SU-DHL-6 (cell line): Measurements from ENCODE around the gene PRR7.

Source experiments
- H2AFZ ChIP-seq: fragments of 200-600 bp; sonication (generic); 2 replicates; pipeline ENCODE4 v1.6.1; 2014; ENCODE audit warnings: low read depth, mild to moderate bottlenecking, moderate library complexity, mixed read lengths, antibody characterized with exemption, low read length; ENCODE audit not compliant: severe bottlenecking
- H3F3A ChIP-seq: fragments of 200-600 bp; shearing (Covaris generic); 2 replicates; pipeline ENCODE4 v1.6.0; 2016; ENCODE audit warnings: antibody characterized with exemption, mild to moderate bottlenecking; ENCODE audit not compliant: insufficient read depth
- H3K27ac ChIP-seq: fragments of 200-600 bp; sonication (generic); 2 replicates; pipeline ENCODE4 v1.5.1; 2016; ENCODE audit warnings: low read depth, mild to moderate bottlenecking, low read length, moderate library complexity, mixed read lengths
- H3K27me3 ChIP-seq: fragments of 200-600 bp; sonication (generic), shearing (Covaris generic); 2 replicates; pipeline ENCODE4 v1.6.0; 2014; ENCODE audit warnings: mild to moderate bottlenecking, low read length
- H3K36me3 ChIP-seq: fragments of 200-600 bp; sonication (generic); 2 replicates; pipeline ENCODE4 v1.6.1; 2014; ENCODE audit warnings: mild to moderate bottlenecking, low read length, mixed read lengths
- H3K4me2 ChIP-seq: fragments of 300-600, 200-600 bp; shearing (Covaris generic), sonication (generic); 2 replicates; pipeline ENCODE4 v1.6.0; 2014; ENCODE audit warnings: low read length, low read depth, mild to moderate bottlenecking; ENCODE audit not compliant: poor library complexity, severe bottlenecking
- H3K4me3 ChIP-seq: fragments of 200-600 bp; sonication (generic); 2 replicates; pipeline ENCODE4 v1.5.1; 2014; ENCODE audit warnings: antibody characterized with exemption, low read length, mild to moderate bottlenecking, mixed read lengths; ENCODE audit not compliant: insufficient read depth, poor library complexity, severe bottlenecking
- H3K79me2 ChIP-seq: fragments of 200-600 bp; sonication (generic); 2 replicates; pipeline ENCODE4 v1.6.1; 2014; ENCODE audit warnings: mild to moderate bottlenecking, low read length, moderate library complexity; ENCODE audit not compliant: insufficient read depth
- H3K9ac ChIP-seq: fragments of 200-600 bp; sonication (generic); 2 replicates; pipeline ENCODE4 v1.7.0; 2014; ENCODE audit warnings: mild to moderate bottlenecking, low read length
- H3K9me2 ChIP-seq: fragments of 200-600 bp; sonication (generic); replicated peaks from 2 replicates; pipeline ENCODE4 v1.6.1; 2014; ENCODE audit warnings: low read length; ENCODE audit not compliant: insufficient read depth
- H3K9me3 ChIP-seq: fragments of 200-600 bp; sonication (generic); 2 replicates; pipeline ENCODE4 v1.6.1; 2014; ENCODE audit warnings: low read length, mixed read lengths; ENCODE audit not compliant: insufficient read depth
- H4K20me1 ChIP-seq: fragments of 200-600 bp; sonication (generic); 2 replicates; pipeline ENCODE4 v1.6.1; 2014; ENCODE audit warnings: low read depth, mild to moderate bottlenecking, antibody characterized with exemption, low read length, moderate library complexity, mixed read lengths
- EZH2phosphoT487 ChIP-seq: fragments of 200-600 bp; sonication (generic), shearing (Covaris generic); conservative IDR thresholded peaks from 2 replicates; pipeline ENCODE4 v1.6.1; 2018; ENCODE audit warnings: mild to moderate bottlenecking, antibody characterized with exemption, low read length, moderate library complexity, mixed read lengths
- TF ChIP-seq, protein P1 (sequence below): fragments of 200-600 bp; sonication (generic); IDR thresholded peaks from one replicate; pipeline ENCODE4 v1.5.1; 2017; ENCODE audit warnings: antibody characterized with exemption, mild to moderate bottlenecking, low read length, moderate library complexity; ENCODE audit not compliant: insufficient read depth, poor library complexity, severe bottlenecking

Gene PRR7

DNA sequence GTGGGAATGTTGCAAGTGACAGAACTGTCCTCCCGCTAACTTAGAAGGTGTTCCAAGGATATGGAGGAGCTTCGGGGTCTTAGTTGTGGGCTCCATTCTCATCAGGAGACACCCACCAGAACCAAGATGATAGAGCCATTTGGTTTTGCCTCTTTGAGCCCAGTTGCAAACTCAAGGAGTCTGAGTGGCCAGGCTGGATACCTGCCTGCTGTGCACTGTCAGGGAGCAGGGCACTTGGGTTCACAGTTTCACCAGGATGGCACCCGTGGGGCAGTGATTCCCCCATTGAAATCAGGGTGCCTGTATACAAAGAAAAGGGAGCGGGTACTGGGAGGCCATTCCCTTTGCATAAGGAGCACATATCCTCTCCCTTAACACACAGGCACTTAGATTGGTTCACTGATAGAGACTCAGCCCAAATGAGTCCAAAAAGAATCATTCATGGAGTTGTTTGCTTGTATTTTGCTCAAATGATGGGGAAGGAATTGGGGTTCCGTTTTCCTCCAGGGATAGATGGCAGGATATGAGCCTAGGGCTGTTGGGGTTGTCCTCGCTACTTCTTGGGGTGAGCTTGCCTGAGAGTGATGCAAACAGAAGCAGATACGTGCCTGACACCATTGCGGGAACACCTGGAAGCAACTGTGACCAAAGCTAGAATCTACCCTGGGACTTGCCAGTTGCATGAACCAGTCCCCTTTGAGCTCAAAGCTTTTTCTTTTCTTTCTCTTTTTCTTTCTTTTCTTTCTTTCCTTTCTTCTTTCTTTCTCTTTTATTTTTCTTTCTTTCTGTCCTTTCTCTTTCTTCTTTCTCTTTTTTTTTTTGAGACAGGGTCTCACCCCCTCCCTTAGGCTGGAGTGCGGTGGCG is 1.3 kb upstream of the PRR7 start:
- Histone ChIP-seq H3K9ac (no peak overlapping the region; the same call in 1 of the 2 replicates), H3K9me2 (no peaks in the 10 kb centered on the region), H4K20me1 (no peaks in the 10 kb centered on the region), H3K9me3 (no peaks in the 10 kb centered on the region), H3K79me2 (no peaks in the 10 kb centered on the region), H3K27ac (no peak overlapping the region), H3K27me3 (no peaks in the 10 kb centered on the region), H3F3A (peaks cover 21% of the 10 kb centered on the region), H2AFZ (no peak overlapping the region), H3K36me3 (no peaks in the 10 kb centered on the region), H3K4me3 (no peak overlapping the region), H3K4me2 (peak overlapping the region; percentile 51)
- TF ChIP-seq, protein P1, sequence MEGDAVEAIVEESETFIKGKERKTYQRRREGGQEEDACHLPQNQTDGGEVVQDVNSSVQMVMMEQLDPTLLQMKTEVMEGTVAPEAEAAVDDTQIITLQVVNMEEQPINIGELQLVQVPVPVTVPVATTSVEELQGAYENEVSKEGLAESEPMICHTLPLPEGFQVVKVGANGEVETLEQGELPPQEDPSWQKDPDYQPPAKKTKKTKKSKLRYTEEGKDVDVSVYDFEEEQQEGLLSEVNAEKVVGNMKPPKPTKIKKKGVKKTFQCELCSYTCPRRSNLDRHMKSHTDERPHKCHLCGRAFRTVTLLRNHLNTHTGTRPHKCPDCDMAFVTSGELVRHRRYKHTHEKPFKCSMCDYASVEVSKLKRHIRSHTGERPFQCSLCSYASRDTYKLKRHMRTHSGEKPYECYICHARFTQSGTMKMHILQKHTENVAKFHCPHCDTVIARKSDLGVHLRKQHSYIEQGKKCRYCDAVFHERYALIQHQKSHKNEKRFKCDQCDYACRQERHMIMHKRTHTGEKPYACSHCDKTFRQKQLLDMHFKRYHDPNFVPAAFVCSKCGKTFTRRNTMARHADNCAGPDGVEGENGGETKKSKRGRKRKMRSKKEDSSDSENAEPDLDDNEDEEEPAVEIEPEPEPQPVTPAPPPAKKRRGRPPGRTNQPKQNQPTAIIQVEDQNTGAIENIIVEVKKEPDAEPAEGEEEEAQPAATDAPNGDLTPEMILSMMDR: no peak
- TF ChIP-seq EZH2phosphoT487: no peak

DNA sequence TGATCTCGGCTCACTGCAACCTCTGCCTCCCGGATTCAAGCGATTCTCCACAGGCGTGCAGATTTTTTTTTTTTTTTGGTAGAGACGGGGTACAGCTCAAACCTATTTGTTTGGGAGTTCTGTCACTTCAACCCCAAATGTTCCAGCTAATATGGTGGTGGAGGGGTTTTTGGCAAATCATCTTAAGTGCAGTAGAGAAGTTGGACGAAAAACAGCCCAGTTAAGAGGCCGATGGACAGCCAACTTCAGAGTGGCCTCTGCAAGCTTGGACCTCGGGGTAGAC is 756 bp upstream of the PRR7 start:
- no peak overlapping the region for H2AFZ ChIP-seq
- H3K79me2 ChIP-seq: no peaks in the 10 kb centered on the region

DNA sequence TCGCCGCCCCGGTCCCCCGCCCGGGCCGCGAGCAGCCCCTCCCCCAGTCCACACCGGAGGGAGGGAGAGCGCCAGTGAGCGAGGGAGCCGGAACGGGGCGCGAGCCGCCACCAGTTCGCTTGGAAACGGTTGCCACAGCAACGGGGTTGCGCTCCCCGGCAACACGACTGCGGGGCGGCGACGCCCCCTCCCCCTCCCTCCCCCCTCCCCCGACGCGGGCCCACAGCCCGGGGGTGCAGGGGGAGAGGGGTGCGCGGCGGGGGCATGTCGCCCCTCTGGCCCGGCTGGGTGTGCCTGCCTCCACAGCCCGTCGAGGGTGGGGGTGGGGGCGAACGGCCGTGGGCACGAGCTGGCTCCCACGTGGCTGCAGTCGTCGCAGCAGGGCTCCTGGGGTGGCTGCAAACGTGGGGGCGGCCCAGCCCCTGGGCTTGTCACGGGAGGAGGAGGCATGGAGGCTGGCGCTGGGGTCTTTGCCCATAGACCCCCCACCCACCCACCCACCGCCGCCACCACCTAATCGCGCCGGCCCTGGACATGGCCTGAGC is 524 bp downstream of the PRR7 start:
- Histone ChIP-seq H3K36me3 (no peaks in the 10 kb centered on the region), H4K20me1 (no peaks in the 10 kb centered on the region), H3F3A (peaks cover 21% of the 10 kb centered on the region), H3K9me3 (no peaks in the 10 kb centered on the region), H3K79me2 (no peaks in the 10 kb centered on the region), H3K4me3 (peak overlapping the region; percentile 75), H3K27me3 (no peaks in the 10 kb centered on the region), H3K27ac (no peak overlapping the region), H2AFZ (no peak overlapping the region), H3K9ac (peak overlapping the region; percentile 61), H3K9me2 (no peaks in the 10 kb centered on the region), H3K4me2 (peak overlapping the region; percentile 51)
- TF ChIP-seq EZH2phosphoT487: no peak
- TF ChIP-seq, protein P1: no peak

More for the DNA sequence above, 756 bp upstream of the PRR7 start:
- no peaks in the 10 kb centered on the region for H4K20me1 ChIP-seq
- H3K9me2 ChIP-seq: no peaks in the 10 kb centered on the region
- H3K36me3 ChIP-seq: no peaks in the 10 kb centered on the region
- TF ChIP-seq, protein P1: no peak
- no peak for TF ChIP-seq EZH2phosphoT487
- peaks cover 21% of the 10 kb centered on the region for H3F3A ChIP-seq
- no peaks in the 10 kb centered on the region for H3K9me3 ChIP-seq
- no peaks in the 10 kb centered on the region for H3K27me3 ChIP-seq
- H3K27ac ChIP-seq: no peak overlapping the region
- peak overlapping the region; percentile 51 for H3K4me2 ChIP-seq
- peak overlapping the region; percentile 75 for H3K4me3 ChIP-seq
- H3K9ac ChIP-seq: peak overlapping the region; percentile 61
